GM23338 (cell line): Measurements from ENCODE around the gene MELTF. TPM values are rescaled to one million over a fixed set of nuclear protein-coding genes. Genes with fewer than 3 reads are reported as not detected.

Experiments
- ATAC-seq: fragments of 200-7000 bp; cut with Tn5 transposase; 3 replicates; pipeline ENCODE4 v1.9.1; 2020
- DNase-seq: peaks from one replicate; pipeline ENCODE4 v3.0.0-alpha.2; 2015; ENCODE audit warnings: low spot score
- H2AFZ ChIP-seq: fragments of 200-600 bp; sonication (generic); 2 replicates; pipeline ENCODE4 v1.8.0; 2016; ENCODE audit warnings: antibody characterized with exemption, mild to moderate bottlenecking, moderate library complexity
- H3F3A ChIP-seq: fragments of 200-600 bp; sonication (generic); replicated peaks from 2 replicates; pipeline ENCODE4 v1.8.0; 2017; ENCODE audit warnings: antibody characterized with exemption, mixed run types, low read depth
- H3K27ac ChIP-seq: fragments of 200-600 bp; sonication (generic); 2 replicates; pipeline ENCODE4 v1.6.1; 2016; ENCODE audit warnings: low read depth
- H3K27me3 ChIP-seq: fragments of 200-600 bp; sonication (generic); 2 replicates; pipeline ENCODE4 v1.8.0; 2016; ENCODE audit warnings: mild to moderate bottlenecking, mixed run types, moderate library complexity; ENCODE audit not compliant: insufficient read depth
- H3K36me3 ChIP-seq: fragments of 200-600 bp; sonication (generic); 2 replicates; pipeline ENCODE4 v1.8.0; 2016; ENCODE audit warnings: mild to moderate bottlenecking; ENCODE audit not compliant: insufficient read depth
- H3K4me1 ChIP-seq: fragments of 200-600 bp; sonication (generic); 2 replicates; pipeline ENCODE4 v1.8.0; 2016; ENCODE audit warnings: mild to moderate bottlenecking, moderate library complexity; ENCODE audit not compliant: insufficient read depth
- H3K4me2 ChIP-seq: fragments of 200-600 bp; sonication (generic); 2 replicates; pipeline ENCODE4 v1.7.1; 2017; ENCODE audit warnings: mixed run types
- H3K4me3 ChIP-seq: fragments of 200-600 bp; sonication (generic); 2 replicates; pipeline ENCODE4 v1.6.1; 2016; ENCODE audit warnings: mixed run types
- H3K79me2 ChIP-seq: fragments of 200-600 bp; sonication (generic); replicated peaks from 2 replicates; pipeline ENCODE4 v1.8.0; 2017; ENCODE audit warnings: mild to moderate bottlenecking; ENCODE audit not compliant: insufficient read depth
- H3K9me2 ChIP-seq: fragments of 200-600 bp; sonication (generic); 2 replicates; pipeline ENCODE4 v1.8.0; 2017; ENCODE audit not compliant: insufficient read depth
- H4K20me1 ChIP-seq: fragments of 200-600 bp; sonication (generic); replicated peaks from 2 replicates; pipeline ENCODE4 v1.8.0; 2017; ENCODE audit warnings: mild to moderate bottlenecking; ENCODE audit not compliant: insufficient read depth
- H3K27ac Mint-ChIP-seq: 2 replicates; pipeline ENCODE4 v1.8.0; 2020; ENCODE audit warnings: inconsistent platforms, mild to moderate bottlenecking, moderate library complexity, mixed read lengths
- H3K27me3 Mint-ChIP-seq: 3 replicates; pipeline ENCODE4 v1.8.0; 2022; ENCODE audit warnings: low read depth, mild to moderate bottlenecking, moderate library complexity, mixed read lengths, inconsistent platforms; ENCODE audit not compliant: insufficient read depth, poor library complexity
- H3K36me3 Mint-ChIP-seq: 3 replicates; pipeline ENCODE4 v1.8.0; 2021; ENCODE audit warnings: low read depth, mild to moderate bottlenecking, inconsistent platforms, moderate library complexity, mixed read lengths
- H3K4me1 Mint-ChIP-seq: 3 replicates; pipeline ENCODE4 v1.8.0; 2020; ENCODE audit warnings: mild to moderate bottlenecking, inconsistent platforms, mixed read lengths
- H3K4me3 Mint-ChIP-seq: 3 replicates; pipeline ENCODE4 v1.8.0; 2021; ENCODE audit warnings: moderate library complexity, mild to moderate bottlenecking, inconsistent platforms, mixed read lengths
- H3K9me3 Mint-ChIP-seq: 3 replicates; pipeline ENCODE4 v1.8.0; 2020; ENCODE audit warnings: moderate library complexity, mild to moderate bottlenecking, inconsistent platforms, mixed read lengths
- CREB1 ChIP-seq: fragments of 250-450 bp; sonication (Bioruptor Pico); IDR thresholded peaks from 2 replicates; pipeline ENCODE4 v1.5.0; 2020; ENCODE audit warnings: low read depth, mild to moderate bottlenecking, moderate library complexity
- EZH2 ChIP-seq: fragments of 200-600 bp; sonication (generic); IDR thresholded peaks from one replicate; pipeline ENCODE4 v1.8.0; 2017; ENCODE audit warnings: antibody characterized with exemption, mild to moderate bottlenecking, low read depth; ENCODE audit not compliant: unreplicated experiment
- EZH2phosphoT487 ChIP-seq: fragments of 200-600 bp; sonication (generic); IDR thresholded peaks from one replicate; pipeline ENCODE4 v1.8.1; 2018; ENCODE audit warnings: antibody characterized with exemption; ENCODE audit not compliant: unreplicated experiment
- JUNB ChIP-seq: IDR thresholded peaks from one replicate; pipeline ENCODE4 v1.6.1; 2016; ENCODE audit warnings: antibody characterized with exemption; ENCODE audit not compliant: unreplicated experiment
- NANOG ChIP-seq: IDR thresholded peaks from 2 replicates; pipeline ENCODE4 v1.6.1; 2016; ENCODE audit warnings: antibody characterized with exemption, borderline replicate concordance
- POLR2AphosphoS5 ChIP-seq: IDR thresholded peaks from 2 replicates; pipeline ENCODE4 v1.6.1; 2016; ENCODE audit warnings: antibody characterized with exemption, low read depth
- STAT1 ChIP-seq: IDR thresholded peaks from one replicate; pipeline ENCODE4 v1.6.1; 2016; ENCODE audit warnings: antibody characterized with exemption; ENCODE audit not compliant: unreplicated experiment
- ZNF114 ChIP-seq: fragments of 250-450 bp; sonication (Bioruptor Pico); IDR thresholded peaks from 2 replicates; pipeline ENCODE4 v1.5.0; 2020; ENCODE audit warnings: mild to moderate bottlenecking, moderate library complexity
- ZNF331 ChIP-seq: fragments of 250-450 bp; sonication (Bioruptor Pico); IDR thresholded peaks from 2 replicates; pipeline ENCODE4 v1.5.0; 2020; ENCODE audit warnings: low read depth, mild to moderate bottlenecking, moderate library complexity
- polyA plus RNA-seq: library from polyadenylated mRNA; unstranded; fragments of >200 nt; fragmentation: Nextera tagmentation; extraction: Ambion mirVana; gene quantifications from 2 replicates; pipeline ENCODE4 v1.2.1, GENCODE V29; 2016
- total RNA-seq: library from RNA; depleted of rRNA; stranded (reverse); fragments of >200 nt; shearing (Covaris generic); gene quantifications from 2 replicates; pipeline ENCODE4 v1.2.3, GENCODE V29; 2014
- TF ChIP-seq, protein P1 (sequence below): IDR thresholded peaks from 2 replicates; pipeline ENCODE4 v1.6.1; 2016; ENCODE audit warnings: antibody characterized with exemption
- TF ChIP-seq, protein P2 (sequence below): IDR thresholded peaks from one replicate; pipeline ENCODE4 v1.6.1; 2018; ENCODE audit warnings: antibody characterized with exemption; ENCODE audit not compliant: unreplicated experiment
- TF ChIP-seq, protein P3 (sequence below), 2 experiments: fragments of 200-600 bp in 1 of 2; sonication (generic) in 1 of 2; conservative IDR thresholded peaks; 2 replicates each; pipeline versions ENCODE4 v1.5.1 to v1.6.1; 2016 to 2017; ENCODE audit warnings: antibody characterized with exemption in 2 of 2, low read depth in 2 of 2, mild to moderate bottlenecking in 2 of 2, moderate library complexity in 1 of 2
- TF ChIP-seq, protein P4 (sequence below): fragments of 250-450 bp; sonication (Bioruptor Pico); IDR thresholded peaks from 2 replicates; pipeline ENCODE4 v1.5.0; 2020; ENCODE audit warnings: mild to moderate bottlenecking, moderate library complexity

The MELTF gene
- total and polyA plus RNA-seq, 2 experiments from 2014 or later: 1.4 to 5.2 TPM

DNA sequence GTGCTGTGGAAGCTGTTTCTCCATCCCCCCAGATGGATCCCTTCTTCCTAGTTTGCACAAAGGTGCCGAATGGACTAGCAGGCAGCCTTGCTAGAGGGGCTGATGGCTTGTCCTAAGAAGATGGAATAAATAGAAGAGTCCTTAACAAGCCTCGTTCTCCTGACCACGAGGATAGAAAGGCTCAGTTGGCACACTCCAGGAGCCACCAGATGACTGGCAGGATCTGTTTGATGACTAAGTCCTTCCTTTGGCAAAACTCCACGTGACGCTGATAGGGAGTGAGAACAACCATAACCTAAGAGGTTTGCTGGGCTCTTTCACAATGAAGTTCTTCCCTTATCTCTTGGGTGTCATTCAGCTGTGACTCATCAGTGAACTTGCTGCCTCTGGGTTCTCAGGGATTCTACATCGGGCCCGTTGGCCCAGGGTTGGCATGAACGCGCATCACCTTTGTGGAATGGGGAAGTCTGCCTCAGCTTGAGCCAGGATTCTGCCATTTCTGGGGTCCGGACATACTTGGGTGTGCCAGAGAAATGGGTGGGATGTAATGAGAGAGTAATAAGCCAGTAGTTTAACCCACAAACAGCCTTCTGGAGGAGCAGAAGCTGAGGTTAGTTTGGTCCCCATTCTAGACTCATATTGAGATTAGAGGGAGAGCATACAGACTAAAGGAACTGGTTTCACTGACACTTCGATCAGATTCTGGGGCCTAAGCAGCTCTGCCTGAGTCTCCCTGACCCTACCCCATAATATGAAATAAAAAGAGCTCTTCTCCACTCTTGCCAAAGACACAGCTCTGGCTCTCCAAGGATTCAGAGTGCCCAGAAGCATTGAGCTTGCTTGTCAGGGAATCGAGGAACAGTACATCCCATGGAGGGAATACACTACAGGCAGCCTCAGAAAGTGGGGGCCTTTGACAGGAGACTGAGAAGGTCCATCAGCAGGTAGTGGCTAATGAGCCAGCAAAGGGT, 2.0 kb upstream of the MELTF start:
- no peak overlapping the region for H3K27ac Mint-ChIP-seq
- peak overlapping the region; percentile 70; the same call in 1 of the 2 replicates for H3K4me2 ChIP-seq
- no peak overlapping the region for H3K4me3 Mint-ChIP-seq

More for the DNA sequence above, 2.0 kb upstream of the MELTF start:
- H3K4me1 ChIP-seq: no peaks in the 10 kb centered on the region
- H3K9me2 ChIP-seq: no peaks in the 10 kb centered on the region
- no peaks in the 10 kb centered on the region for H3K36me3 ChIP-seq
- Mint-ChIP-seq H3K9me3 (no peaks in the 10 kb centered on the region; the same call in 2 of the 3 replicates), H3K36me3 (no peaks in the 10 kb centered on the region), H3K4me1 (no peaks in the 10 kb centered on the region; the same call in 2 of the 3 replicates), H3K27me3 (peaks cover 27% of the 10 kb centered on the region)
- no peaks in the 10 kb centered on the region for H4K20me1 ChIP-seq
- no peaks in the 10 kb centered on the region for H3F3A ChIP-seq
- no peak overlapping the region; the same call in 1 of the 2 replicates for H2AFZ ChIP-seq
- H3K4me3 ChIP-seq: no peak overlapping the region
- ATAC-seq: no peak
- H3K79me2 ChIP-seq: no peaks in the 10 kb centered on the region
- peaks cover 24% of the 10 kb centered on the region for H3K27me3 ChIP-seq
- no peak for DNase-seq
- H3K27ac ChIP-seq: no peak overlapping the region
- TF ChIP-seq, protein P1, sequence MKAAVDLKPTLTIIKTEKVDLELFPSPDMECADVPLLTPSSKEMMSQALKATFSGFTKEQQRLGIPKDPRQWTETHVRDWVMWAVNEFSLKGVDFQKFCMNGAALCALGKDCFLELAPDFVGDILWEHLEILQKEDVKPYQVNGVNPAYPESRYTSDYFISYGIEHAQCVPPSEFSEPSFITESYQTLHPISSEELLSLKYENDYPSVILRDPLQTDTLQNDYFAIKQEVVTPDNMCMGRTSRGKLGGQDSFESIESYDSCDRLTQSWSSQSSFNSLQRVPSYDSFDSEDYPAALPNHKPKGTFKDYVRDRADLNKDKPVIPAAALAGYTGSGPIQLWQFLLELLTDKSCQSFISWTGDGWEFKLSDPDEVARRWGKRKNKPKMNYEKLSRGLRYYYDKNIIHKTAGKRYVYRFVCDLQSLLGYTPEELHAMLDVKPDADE: no peak
- TF ChIP-seq POLR2AphosphoS5 (no peak), EZH2phosphoT487 (no peak), EZH2 (no peak), ZNF331 (no peak), JUNB (no peak), ZNF114 (no peak), NANOG (no peak), CREB1 (CRISPR knock-in tag) (no peak), STAT1 (no peak)
- TF ChIP-seq, protein P2, sequence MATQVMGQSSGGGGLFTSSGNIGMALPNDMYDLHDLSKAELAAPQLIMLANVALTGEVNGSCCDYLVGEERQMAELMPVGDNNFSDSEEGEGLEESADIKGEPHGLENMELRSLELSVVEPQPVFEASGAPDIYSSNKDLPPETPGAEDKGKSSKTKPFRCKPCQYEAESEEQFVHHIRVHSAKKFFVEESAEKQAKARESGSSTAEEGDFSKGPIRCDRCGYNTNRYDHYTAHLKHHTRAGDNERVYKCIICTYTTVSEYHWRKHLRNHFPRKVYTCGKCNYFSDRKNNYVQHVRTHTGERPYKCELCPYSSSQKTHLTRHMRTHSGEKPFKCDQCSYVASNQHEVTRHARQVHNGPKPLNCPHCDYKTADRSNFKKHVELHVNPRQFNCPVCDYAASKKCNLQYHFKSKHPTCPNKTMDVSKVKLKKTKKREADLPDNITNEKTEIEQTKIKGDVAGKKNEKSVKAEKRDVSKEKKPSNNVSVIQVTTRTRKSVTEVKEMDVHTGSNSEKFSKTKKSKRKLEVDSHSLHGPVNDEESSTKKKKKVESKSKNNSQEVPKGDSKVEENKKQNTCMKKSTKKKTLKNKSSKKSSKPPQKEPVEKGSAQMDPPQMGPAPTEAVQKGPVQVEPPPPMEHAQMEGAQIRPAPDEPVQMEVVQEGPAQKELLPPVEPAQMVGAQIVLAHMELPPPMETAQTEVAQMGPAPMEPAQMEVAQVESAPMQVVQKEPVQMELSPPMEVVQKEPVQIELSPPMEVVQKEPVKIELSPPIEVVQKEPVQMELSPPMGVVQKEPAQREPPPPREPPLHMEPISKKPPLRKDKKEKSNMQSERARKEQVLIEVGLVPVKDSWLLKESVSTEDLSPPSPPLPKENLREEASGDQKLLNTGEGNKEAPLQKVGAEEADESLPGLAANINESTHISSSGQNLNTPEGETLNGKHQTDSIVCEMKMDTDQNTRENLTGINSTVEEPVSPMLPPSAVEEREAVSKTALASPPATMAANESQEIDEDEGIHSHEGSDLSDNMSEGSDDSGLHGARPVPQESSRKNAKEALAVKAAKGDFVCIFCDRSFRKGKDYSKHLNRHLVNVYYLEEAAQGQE: no peak
- TF ChIP-seq, protein P3, sequence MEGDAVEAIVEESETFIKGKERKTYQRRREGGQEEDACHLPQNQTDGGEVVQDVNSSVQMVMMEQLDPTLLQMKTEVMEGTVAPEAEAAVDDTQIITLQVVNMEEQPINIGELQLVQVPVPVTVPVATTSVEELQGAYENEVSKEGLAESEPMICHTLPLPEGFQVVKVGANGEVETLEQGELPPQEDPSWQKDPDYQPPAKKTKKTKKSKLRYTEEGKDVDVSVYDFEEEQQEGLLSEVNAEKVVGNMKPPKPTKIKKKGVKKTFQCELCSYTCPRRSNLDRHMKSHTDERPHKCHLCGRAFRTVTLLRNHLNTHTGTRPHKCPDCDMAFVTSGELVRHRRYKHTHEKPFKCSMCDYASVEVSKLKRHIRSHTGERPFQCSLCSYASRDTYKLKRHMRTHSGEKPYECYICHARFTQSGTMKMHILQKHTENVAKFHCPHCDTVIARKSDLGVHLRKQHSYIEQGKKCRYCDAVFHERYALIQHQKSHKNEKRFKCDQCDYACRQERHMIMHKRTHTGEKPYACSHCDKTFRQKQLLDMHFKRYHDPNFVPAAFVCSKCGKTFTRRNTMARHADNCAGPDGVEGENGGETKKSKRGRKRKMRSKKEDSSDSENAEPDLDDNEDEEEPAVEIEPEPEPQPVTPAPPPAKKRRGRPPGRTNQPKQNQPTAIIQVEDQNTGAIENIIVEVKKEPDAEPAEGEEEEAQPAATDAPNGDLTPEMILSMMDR (conservative IDR thresholded peaks at IDR 0.05; ENCODE audit: low read depth in 2 of 2): no peak
- TF ChIP-seq, protein P4, sequence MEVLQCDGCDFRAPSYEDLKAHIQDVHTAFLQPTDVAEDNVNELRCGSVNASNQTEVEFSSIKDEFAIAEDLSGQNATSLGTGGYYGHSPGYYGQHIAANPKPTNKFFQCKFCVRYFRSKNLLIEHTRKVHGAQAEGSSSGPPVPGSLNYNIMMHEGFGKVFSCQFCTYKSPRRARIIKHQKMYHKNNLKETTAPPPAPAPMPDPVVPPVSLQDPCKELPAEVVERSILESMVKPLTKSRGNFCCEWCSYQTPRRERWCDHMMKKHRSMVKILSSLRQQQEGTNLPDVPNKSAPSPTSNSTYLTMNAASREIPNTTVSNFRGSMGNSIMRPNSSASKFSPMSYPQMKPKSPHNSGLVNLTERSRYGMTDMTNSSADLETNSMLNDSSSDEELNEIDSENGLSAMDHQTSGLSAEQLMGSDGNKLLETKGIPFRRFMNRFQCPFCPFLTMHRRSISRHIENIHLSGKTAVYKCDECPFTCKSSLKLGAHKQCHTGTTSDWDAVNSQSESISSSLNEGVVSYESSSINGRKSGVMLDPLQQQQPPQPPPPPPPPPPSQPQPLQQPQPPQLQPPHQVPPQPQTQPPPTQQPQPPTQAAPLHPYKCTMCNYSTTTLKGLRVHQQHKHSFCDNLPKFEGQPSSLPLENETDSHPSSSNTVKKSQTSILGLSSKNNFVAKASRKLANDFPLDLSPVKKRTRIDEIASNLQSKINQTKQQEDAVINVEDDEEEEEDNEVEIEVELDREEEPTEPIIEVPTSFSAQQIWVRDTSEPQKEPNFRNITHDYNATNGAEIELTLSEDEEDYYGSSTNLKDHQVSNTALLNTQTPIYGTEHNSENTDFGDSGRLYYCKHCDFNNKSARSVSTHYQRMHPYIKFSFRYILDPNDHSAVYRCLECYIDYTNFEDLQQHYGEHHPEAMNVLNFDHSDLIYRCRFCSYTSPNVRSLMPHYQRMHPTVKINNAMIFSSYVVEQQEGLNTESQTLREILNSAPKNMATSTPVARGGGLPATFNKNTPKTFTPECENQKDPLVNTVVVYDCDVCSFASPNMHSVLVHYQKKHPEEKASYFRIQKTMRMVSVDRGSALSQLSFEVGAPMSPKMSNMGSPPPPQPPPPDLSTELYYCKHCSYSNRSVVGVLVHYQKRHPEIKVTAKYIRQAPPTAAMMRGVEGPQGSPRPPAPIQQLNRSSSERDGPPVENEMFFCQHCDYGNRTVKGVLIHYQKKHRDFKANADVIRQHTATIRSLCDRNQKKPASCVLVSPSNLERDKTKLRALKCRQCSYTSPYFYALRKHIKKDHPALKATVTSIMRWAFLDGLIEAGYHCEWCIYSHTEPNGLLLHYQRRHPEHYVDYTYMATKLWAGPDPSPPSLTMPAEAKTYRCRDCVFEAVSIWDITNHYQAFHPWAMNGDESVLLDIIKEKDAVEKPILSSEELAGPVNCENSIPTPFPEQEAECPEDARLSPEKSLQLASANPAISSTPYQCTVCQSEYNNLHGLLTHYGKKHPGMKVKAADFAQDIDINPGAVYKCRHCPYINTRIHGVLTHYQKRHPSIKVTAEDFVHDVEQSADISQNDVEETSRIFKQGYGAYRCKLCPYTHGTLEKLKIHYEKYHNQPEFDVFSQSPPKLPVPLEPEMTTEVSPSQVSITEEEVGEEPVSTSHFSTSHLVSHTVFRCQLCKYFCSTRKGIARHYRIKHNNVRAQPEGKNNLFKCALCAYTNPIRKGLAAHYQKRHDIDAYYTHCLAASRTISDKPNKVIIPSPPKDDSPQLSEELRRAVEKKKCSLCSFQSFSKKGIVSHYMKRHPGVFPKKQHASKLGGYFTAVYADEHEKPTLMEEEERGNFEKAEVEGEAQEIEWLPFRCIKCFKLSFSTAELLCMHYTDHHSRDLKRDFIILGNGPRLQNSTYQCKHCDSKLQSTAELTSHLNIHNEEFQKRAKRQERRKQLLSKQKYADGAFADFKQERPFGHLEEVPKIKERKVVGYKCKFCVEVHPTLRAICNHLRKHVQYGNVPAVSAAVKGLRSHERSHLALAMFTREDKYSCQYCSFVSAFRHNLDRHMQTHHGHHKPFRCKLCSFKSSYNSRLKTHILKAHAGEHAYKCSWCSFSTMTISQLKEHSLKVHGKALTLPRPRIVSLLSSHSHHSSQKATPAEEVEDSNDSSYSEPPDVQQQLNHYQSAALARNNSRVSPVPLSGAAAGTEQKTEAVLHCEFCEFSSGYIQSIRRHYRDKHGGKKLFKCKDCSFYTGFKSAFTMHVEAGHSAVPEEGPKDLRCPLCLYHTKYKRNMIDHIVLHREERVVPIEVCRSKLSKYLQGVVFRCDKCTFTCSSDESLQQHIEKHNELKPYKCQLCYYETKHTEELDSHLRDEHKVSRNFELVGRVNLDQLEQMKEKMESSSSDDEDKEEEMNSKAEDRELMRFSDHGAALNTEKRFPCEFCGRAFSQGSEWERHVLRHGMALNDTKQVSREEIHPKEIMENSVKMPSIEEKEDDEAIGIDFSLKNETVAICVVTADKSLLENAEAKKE (CRISPR knock-in tag): no peak
